HEK293 (cell line): ENCODE data around the gene RHBDF1.

Experiments
- CTCF ChIA-PET: fragments of 350-600 bp; formaldehyde crosslinking; extraction: SDS; loops from one replicate; lab custom pipeline; 2021; ENCODE audit warnings: antibody characterized with exemption; lab: Yijun Ruan, JAX
- POLR2A ChIA-PET: fragments of 300-600 bp; formaldehyde crosslinking; extraction: SDS; loops from one replicate; lab custom pipeline; 2020; ENCODE audit warnings: antibody characterized with exemption, inconsistent platforms; lab: Yijun Ruan, JAX
- H3K27ac ChIP-seq: fragments of 200-500 bp; sonication (Bioruptor generic); 2 replicates; pipeline ENCODE4 v1.5.1; 2014; ENCODE audit warnings: low read depth, low read length, control low read depth, inconsistent platforms; ENCODE audit errors: extremely low read depth
- H3K36me3 ChIP-seq, 2 experiments: fragments of 200-500 bp in 1 of 2; sonication (Bioruptor generic) in 1 of 2; 1 replicate in 1 of 2; 2 replicates in 1 of 2; pipeline ENCODE4 v1.5.1; 2014 to 2017; ENCODE audit warnings: inconsistent platforms in 2 of 2, low read length in 2 of 2; ENCODE audit not compliant: control insufficient read depth in 2 of 2, insufficient read depth in 1 of 2
- H3K4me1 ChIP-seq: fragments of 200-500 bp; sonication (Bioruptor generic); 2 replicates; pipeline ENCODE4 v1.5.1; 2014; ENCODE audit warnings: mild to moderate bottlenecking, low read length, inconsistent platforms; ENCODE audit not compliant: control insufficient read depth, insufficient read depth
- H3K4me3 ChIP-seq: 2 replicates; pipeline ENCODE4 v1.5.1; 2011; ENCODE audit warnings: low read depth, mild to moderate bottlenecking, control low read depth, low read length, moderate library complexity
- H3K9me3 ChIP-seq: fragments of 200-500 bp; sonication (Bioruptor generic); 2 replicates; pipeline ENCODE4 v1.5.1; 2014; ENCODE audit warnings: low read depth, low read length, inconsistent platforms; ENCODE audit not compliant: control insufficient read depth, insufficient read depth
- BCL11A ChIP-seq: fragments of 450-650 bp; formaldehyde crosslinking; IDR thresholded peaks from 2 replicates; pipeline ENCODE4 v1.5.1; 2016; ENCODE audit warnings: low read depth, missing biosample characterization, missing genetic modification characterization
- BCL11B ChIP-seq: fragments of 450-650 bp; formaldehyde crosslinking; IDR thresholded peaks from 2 replicates; pipeline ENCODE4 v1.5.1; 2016; ENCODE audit warnings: low read depth, missing biosample characterization, missing genetic modification characterization
- GLI2 ChIP-seq: fragments of 450-650 bp; formaldehyde crosslinking; IDR thresholded peaks from 2 replicates; pipeline ENCODE4; 2017; ENCODE audit warnings: missing biosample characterization, missing genetic modification characterization, low read depth, borderline replicate concordance
- KLF10 ChIP-seq: fragments of 450-650 bp; IDR thresholded peaks from 2 replicates; pipeline ENCODE4 v1.5.1; 2018; ENCODE audit warnings: missing biosample characterization, mild to moderate bottlenecking, missing genetic modification characterization
- SP7 ChIP-seq: fragments of 450-650 bp; formaldehyde crosslinking; IDR thresholded peaks from 2 replicates; pipeline ENCODE4 v1.5.1; 2016; ENCODE audit warnings: missing biosample characterization, missing genetic modification characterization
- YY2 ChIP-seq: fragments of 450-650 bp; formaldehyde crosslinking; IDR thresholded peaks from 2 replicates; pipeline ENCODE4 v1.5.1; 2016; ENCODE audit warnings: missing biosample characterization, missing genetic modification characterization
- ZBTB1 ChIP-seq: fragments of 450-650 bp; formaldehyde crosslinking; IDR thresholded peaks from 2 replicates; pipeline ENCODE4 v1.5.1; 2016; ENCODE audit warnings: missing biosample characterization, missing genetic modification characterization
- ZFP37 ChIP-seq: fragments of 450-650 bp; formaldehyde crosslinking; IDR thresholded peaks from 2 replicates; pipeline ENCODE4 v1.5.1; 2016; ENCODE audit warnings: missing biosample characterization, missing genetic modification characterization
- ZNF140 ChIP-seq: fragments of 450-650 bp; formaldehyde crosslinking; IDR thresholded peaks from 2 replicates; pipeline ENCODE4 v1.5.1; 2016; ENCODE audit warnings: missing biosample characterization, missing genetic modification characterization
- ZNF184 ChIP-seq: fragments of 450-650 bp; IDR thresholded peaks from 2 replicates; pipeline ENCODE4 v1.5.1; 2018; ENCODE audit warnings: missing biosample characterization, mild to moderate bottlenecking, missing genetic modification characterization
- ZNF391 ChIP-seq: fragments of 450-650 bp; formaldehyde crosslinking; IDR thresholded peaks from 2 replicates; pipeline ENCODE4 v1.5.1; 2016; ENCODE audit warnings: low read depth, missing biosample characterization, missing genetic modification characterization, borderline replicate concordance
- ZNF404 ChIP-seq: fragments of 450-650 bp; formaldehyde crosslinking; IDR thresholded peaks from 2 replicates; pipeline ENCODE4 v1.5.1; 2017; ENCODE audit warnings: missing biosample characterization, missing genetic modification characterization
- ZNF416 ChIP-seq: fragments of 450-650 bp; formaldehyde crosslinking; IDR thresholded peaks from 2 replicates; pipeline ENCODE4 v1.5.1; 2016; ENCODE audit warnings: missing biosample characterization, missing genetic modification characterization
- ZNF510 ChIP-seq: fragments of 450-650 bp; formaldehyde crosslinking; IDR thresholded peaks from 2 replicates; pipeline ENCODE4 v1.5.1; 2018; ENCODE audit warnings: mild to moderate bottlenecking, missing genetic modification characterization, missing biosample characterization; ENCODE audit not compliant: insufficient replicate concordance
- ZNF530 ChIP-seq: fragments of 450-650 bp; formaldehyde crosslinking; IDR thresholded peaks from 2 replicates; pipeline ENCODE4 v1.5.1; 2016; ENCODE audit warnings: low read depth, missing biosample characterization, missing genetic modification characterization
- ZNF560 ChIP-seq: fragments of 450-650 bp; formaldehyde crosslinking; IDR thresholded peaks from 2 replicates; pipeline ENCODE4 v1.5.1; 2017; ENCODE audit warnings: missing biosample characterization, missing genetic modification characterization, borderline replicate concordance
- ZNF561 ChIP-seq: fragments of 450-650 bp; IDR thresholded peaks from 2 replicates; pipeline ENCODE4 v1.5.1; 2018; ENCODE audit warnings: missing biosample characterization, missing genetic modification characterization, borderline replicate concordance
- ZNF658 ChIP-seq: fragments of 450-650 bp; formaldehyde crosslinking; IDR thresholded peaks from 2 replicates; pipeline ENCODE4; 2016; ENCODE audit warnings: missing biosample characterization, missing genetic modification characterization
- ZNF747 ChIP-seq: fragments of 450-650 bp; formaldehyde crosslinking; IDR thresholded peaks from 2 replicates; pipeline ENCODE4 v1.5.1; 2016; ENCODE audit warnings: missing biosample characterization, missing genetic modification characterization
- ZXDB ChIP-seq: fragments of 450-650 bp; formaldehyde crosslinking; IDR thresholded peaks from 2 replicates; pipeline ENCODE4 v1.5.1; 2016; ENCODE audit warnings: missing biosample characterization, missing genetic modification characterization
- TF ChIP-seq, protein P1 (sequence below): fragments of 450-650 bp; formaldehyde crosslinking; IDR thresholded peaks from 2 replicates; pipeline ENCODE4 v1.5.1; 2016; ENCODE audit warnings: missing biosample characterization, missing genetic modification characterization
- TF ChIP-seq, protein P2 (sequence below): fragments of 450-650 bp; formaldehyde crosslinking; IDR thresholded peaks from 2 replicates; pipeline ENCODE4 v1.5.1; 2017; ENCODE audit warnings: missing biosample characterization, missing genetic modification characterization
- TF ChIP-seq, protein P3 (sequence below): fragments of 450-650 bp; IDR thresholded peaks from 2 replicates; pipeline ENCODE4 v1.5.1; 2018; ENCODE audit warnings: missing biosample characterization, mild to moderate bottlenecking, missing genetic modification characterization

RHBDF1 gene

DNA sequence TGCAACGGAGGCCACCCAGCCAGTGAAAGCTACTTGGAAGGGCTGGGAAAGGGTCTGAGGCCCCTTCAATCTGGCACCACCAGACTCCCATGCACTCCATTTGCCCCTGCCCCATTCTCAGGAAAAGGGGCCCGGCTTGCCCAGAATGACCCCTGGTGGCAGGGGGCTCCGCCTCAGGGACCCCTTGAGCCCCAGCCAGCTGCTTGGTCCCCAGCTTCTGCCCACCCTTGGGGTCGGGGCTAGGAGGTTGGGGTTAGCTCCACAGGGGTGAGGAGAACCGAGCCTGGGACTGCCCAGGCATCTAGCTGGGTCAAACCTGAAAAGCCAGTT is 1.3 kb downstream of the RHBDF1 start:
- Histone ChIP-seq H3K27ac (0 out of 2 replicates have a peak overlapping the region, but pooled peaks have one; percentile 47), H3K9me3 (no peaks in the 10 kb centered on the region), H3K4me3 (peak overlapping the region; percentile 18), H3K4me1 (peaks cover 5% of the 10 kb centered on the region; the same call in 1 of the 2 replicates), H3K36me3 (no peaks in the 10 kb centered on the region)
- TF ChIP-seq ZNF530 = no peak
- no peak for TF ChIP-seq GLI2 (tag by site-specific recombination)
- TF ChIP-seq BCL11A = no peak
- TF ChIP-seq ZNF561 (tag by site-specific recombination) = no peak
- no peak for TF ChIP-seq ZXDB (tag by site-specific recombination)
- TF ChIP-seq, protein P1, sequence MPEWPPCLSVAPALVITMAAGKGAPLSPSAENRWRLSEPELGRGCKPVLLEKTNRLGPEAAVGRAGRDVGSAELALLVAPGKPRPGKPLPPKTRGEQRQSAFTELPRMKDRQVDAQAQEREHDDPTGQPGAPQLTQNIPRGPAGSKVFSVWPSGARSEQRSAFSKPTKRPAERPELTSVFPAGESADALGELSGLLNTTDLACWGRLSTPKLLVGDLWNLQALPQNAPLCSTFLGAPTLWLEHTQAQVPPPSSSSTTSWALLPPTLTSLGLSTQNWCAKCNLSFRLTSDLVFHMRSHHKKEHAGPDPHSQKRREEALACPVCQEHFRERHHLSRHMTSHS (tag by site-specific recombination) = no peak
- TF ChIP-seq ZNF747 (tag by site-specific recombination) = no peak
- no peak for TF ChIP-seq ZNF416 (tag by site-specific recombination)
- no peak for TF ChIP-seq ZNF140 (tag by site-specific recombination)
- TF ChIP-seq, protein P2, sequence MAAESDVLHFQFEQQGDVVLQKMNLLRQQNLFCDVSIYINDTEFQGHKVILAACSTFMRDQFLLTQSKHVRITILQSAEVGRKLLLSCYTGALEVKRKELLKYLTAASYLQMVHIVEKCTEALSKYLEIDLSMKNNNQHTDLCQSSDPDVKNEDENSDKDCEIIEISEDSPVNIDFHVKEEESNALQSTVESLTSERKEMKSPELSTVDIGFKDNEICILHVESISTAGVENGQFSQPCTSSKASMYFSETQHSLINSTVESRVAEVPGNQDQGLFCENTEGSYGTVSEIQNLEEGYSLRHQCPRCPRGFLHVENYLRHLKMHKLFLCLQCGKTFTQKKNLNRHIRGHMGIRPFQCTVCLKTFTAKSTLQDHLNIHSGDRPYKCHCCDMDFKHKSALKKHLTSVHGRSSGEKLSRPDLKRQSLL (tag by site-specific recombination) = no peak
- no peak for TF ChIP-seq ZNF184 (tag by site-specific recombination)
- TF ChIP-seq, protein P3, sequence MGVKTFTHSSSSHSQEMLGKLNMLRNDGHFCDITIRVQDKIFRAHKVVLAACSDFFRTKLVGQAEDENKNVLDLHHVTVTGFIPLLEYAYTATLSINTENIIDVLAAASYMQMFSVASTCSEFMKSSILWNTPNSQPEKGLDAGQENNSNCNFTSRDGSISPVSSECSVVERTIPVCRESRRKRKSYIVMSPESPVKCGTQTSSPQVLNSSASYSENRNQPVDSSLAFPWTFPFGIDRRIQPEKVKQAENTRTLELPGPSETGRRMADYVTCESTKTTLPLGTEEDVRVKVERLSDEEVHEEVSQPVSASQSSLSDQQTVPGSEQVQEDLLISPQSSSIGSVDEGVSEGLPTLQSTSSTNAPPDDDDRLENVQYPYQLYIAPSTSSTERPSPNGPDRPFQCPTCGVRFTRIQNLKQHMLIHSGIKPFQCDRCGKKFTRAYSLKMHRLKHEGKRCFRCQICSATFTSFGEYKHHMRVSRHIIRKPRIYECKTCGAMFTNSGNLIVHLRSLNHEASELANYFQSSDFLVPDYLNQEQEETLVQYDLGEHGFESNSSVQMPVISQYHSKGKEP = no peak
- no peak for TF ChIP-seq BCL11B (tag by site-specific recombination)
- ChIA-PET POLR2A (interaction anchor here (1.1 to 3.0 kb wide), 4 partner anchors 11 to 18 kb away, joined by 3 to 17 read pairs (median 5); partner anchors contain the start of genes POLR3K and SNRNP25), CTCF (interaction anchor here (0.6 to 4.0 kb wide), 6 partner anchors 20 to 499 kb away, joined by 3 to 55 read pairs (median 4); no protein-coding TSS in a partner anchor)

DNA sequence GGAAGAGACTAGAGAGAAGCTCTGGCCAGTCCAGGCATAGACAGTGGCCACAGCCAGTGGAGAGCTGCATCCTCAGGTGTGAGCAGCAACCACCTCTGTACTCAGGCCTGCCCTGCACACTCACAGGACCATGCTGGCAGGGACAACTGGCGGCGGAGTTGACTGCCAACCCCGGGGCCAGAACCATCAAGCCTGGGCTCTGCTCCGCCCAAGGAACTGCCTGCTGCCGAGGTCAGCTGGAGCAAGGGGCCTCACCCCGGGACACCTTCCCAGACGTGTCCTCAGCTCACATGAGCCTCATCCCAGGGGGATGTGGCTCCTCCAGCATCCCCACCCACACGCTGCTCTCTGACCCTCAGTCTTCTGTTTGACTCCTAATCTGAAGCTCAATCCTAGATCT is 3.2 kb downstream of the RHBDF1 start:
- ChIA-PET CTCF (interaction anchor here (0.9 to 4.0 kb wide), 5 partner anchors 25 to 113 kb away, joined by 4 to 55 read pairs (median 12); no protein-coding TSS in a partner anchor), POLR2A (interaction anchor here (1.2 to 3.0 kb wide), 3 partner anchors 16 to 37 kb away, joined by 3 to 17 read pairs (median 3); partner anchors contain the start of genes POLR3K and SNRNP25)
- Histone ChIP-seq H3K4me1 (peaks cover 3% of the 10 kb centered on the region; the same call in 1 of the 2 replicates), H3K27ac (no peak overlapping the region), H3K9me3 (no peaks in the 10 kb centered on the region), H3K4me3 (no peak overlapping the region), H3K36me3 (peaks cover 0 to 8% of the 10 kb centered on the region in 2 experiments; a peak in 1 of 3 replicates)
- TF ChIP-seq ZFP37 (tag by site-specific recombination) = no peak
- no peak for TF ChIP-seq SP7 (tag by site-specific recombination)
- TF ChIP-seq ZXDB (tag by site-specific recombination) = no peak
- no peak for TF ChIP-seq ZNF560
- TF ChIP-seq YY2 = no peak
- no peak for TF ChIP-seq KLF10
- no peak for TF ChIP-seq ZNF658 (tag by site-specific recombination)
- TF ChIP-seq ZNF391 (tag by site-specific recombination) = no peak
- no peak for TF ChIP-seq ZNF510
- TF ChIP-seq ZNF404 (tag by site-specific recombination) = no peak
- no peak for TF ChIP-seq ZNF747 (tag by site-specific recombination)
- no peak for TF ChIP-seq ZBTB1 (tag by site-specific recombination)
